Thyroid gland (tissue), 4 donors: ENCODE measurements around the gene SIAH3.

Source experiments
- POLR2A ChIP-seq, 2 donors: fragments of 450-650 bp; IDR thresholded peaks; one replicate each; pipeline ENCODE4 v1.6.1; 2017; ENCODE audit warnings: antibody characterized with exemption in 2 of 2, mild to moderate bottlenecking in 2 of 2, moderate library complexity in 1 of 2
- TF ChIP-seq, protein P1 (sequence below), 6 experiments: fragments of 200-600 bp in 3 of 6; fragments of 450-650 bp in 3 of 6; sonication (generic) in 3 of 6; IDR thresholded peaks; one replicate each; pipeline ENCODE4 v1.5.1; 2016 to 2019; ENCODE audit warnings: antibody characterized with exemption in 6 of 6, mild to moderate bottlenecking in 2 of 6, inconsistent platforms in 1 of 6, moderate library complexity in 1 of 6

DNA sequence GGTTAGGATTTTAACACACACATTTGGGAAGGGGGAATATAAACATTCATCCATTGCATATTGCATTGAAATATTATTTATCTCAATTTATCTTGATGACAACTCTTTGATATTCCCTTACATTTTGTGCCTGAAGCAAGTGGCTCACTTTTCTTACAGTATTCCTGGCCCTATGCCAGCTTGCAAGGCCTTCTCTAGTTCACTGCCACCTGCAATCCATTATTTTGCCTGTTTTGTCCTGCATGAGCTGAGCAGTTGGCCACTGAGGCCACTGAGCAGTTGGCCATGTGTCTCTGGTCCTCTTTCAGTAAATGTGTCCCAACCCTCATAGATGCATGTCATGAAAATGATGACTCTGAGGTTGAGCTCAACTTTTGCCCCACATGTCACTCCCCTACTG lies 99.7 kb downstream of the SIAH3 start:
- TF ChIP-seq, protein P1, sequence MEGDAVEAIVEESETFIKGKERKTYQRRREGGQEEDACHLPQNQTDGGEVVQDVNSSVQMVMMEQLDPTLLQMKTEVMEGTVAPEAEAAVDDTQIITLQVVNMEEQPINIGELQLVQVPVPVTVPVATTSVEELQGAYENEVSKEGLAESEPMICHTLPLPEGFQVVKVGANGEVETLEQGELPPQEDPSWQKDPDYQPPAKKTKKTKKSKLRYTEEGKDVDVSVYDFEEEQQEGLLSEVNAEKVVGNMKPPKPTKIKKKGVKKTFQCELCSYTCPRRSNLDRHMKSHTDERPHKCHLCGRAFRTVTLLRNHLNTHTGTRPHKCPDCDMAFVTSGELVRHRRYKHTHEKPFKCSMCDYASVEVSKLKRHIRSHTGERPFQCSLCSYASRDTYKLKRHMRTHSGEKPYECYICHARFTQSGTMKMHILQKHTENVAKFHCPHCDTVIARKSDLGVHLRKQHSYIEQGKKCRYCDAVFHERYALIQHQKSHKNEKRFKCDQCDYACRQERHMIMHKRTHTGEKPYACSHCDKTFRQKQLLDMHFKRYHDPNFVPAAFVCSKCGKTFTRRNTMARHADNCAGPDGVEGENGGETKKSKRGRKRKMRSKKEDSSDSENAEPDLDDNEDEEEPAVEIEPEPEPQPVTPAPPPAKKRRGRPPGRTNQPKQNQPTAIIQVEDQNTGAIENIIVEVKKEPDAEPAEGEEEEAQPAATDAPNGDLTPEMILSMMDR (IDR thresholded peaks at IDR 0.05) = no peak
- TF ChIP-seq POLR2A (IDR thresholded peaks at IDR 0.05) = no peak
